HUES48 (cell line): ENCODE results near the gene PRND.

Experiments used
- H3K27ac ChIP-seq: one replicate; pipeline ENCODE4 v1.7.0; 2013; ENCODE audit warnings: low read depth, low read length, inconsistent platforms
- H3K27me3 ChIP-seq: 2 replicates; pipeline ENCODE4 v1.6.1; 2013; ENCODE audit warnings: mild to moderate bottlenecking, low read length; ENCODE audit not compliant: control insufficient read depth, insufficient read depth
- H3K36me3 ChIP-seq: 2 replicates; pipeline ENCODE4 v1.6.1; 2013; ENCODE audit warnings: low read length; ENCODE audit not compliant: control insufficient read depth, insufficient read depth
- H3K4me1 ChIP-seq: 2 replicates; pipeline ENCODE4 v1.6.1; 2013; ENCODE audit warnings: mild to moderate bottlenecking, low read length; ENCODE audit not compliant: control insufficient read depth, insufficient read depth
- H3K4me3 ChIP-seq: 2 replicates; pipeline ENCODE4 v1.5.1; 2013; ENCODE audit warnings: mild to moderate bottlenecking, low read depth, low read length
- H3K9ac ChIP-seq: 2 replicates; pipeline ENCODE4 v1.6.1; 2013; ENCODE audit warnings: mild to moderate bottlenecking, low read depth, low read length, moderate library complexity
- H3K9me3 ChIP-seq: 2 replicates; pipeline ENCODE4 v1.6.1; 2013; ENCODE audit warnings: low read length; ENCODE audit not compliant: control insufficient read depth, insufficient read depth

Gene PRND

GRCh38 chr20:4708036-4708435 lies 13.7 kb upstream of the PRND start:
- Histone ChIP-seq H3K9me3 (no peaks in the 10 kb centered on the region), H3K27ac (no peak overlapping the region), H3K27me3 (no peaks in the 10 kb centered on the region), H3K4me3 (no peak overlapping the region), H3K36me3 (no peaks in the 10 kb centered on the region), H3K4me1 (peaks cover 15% of the 10 kb centered on the region), H3K9ac (no peak overlapping the region)

- Histone ChIP-seq H3K4me3 (no peak overlapping the region), H3K9ac (no peak overlapping the region), H3K27ac (no peak overlapping the region), H3K4me1 (peaks cover 13% of the 10 kb centered on the region), H3K36me3 (no peaks in the 10 kb centered on the region), H3K27me3 (no peaks in the 10 kb centered on the region), H3K9me3 (no peaks in the 10 kb centered on the region)
Measured at GRCh38 chr20:4708856-4709255, 12.9 kb upstream of the PRND start.

DNA sequence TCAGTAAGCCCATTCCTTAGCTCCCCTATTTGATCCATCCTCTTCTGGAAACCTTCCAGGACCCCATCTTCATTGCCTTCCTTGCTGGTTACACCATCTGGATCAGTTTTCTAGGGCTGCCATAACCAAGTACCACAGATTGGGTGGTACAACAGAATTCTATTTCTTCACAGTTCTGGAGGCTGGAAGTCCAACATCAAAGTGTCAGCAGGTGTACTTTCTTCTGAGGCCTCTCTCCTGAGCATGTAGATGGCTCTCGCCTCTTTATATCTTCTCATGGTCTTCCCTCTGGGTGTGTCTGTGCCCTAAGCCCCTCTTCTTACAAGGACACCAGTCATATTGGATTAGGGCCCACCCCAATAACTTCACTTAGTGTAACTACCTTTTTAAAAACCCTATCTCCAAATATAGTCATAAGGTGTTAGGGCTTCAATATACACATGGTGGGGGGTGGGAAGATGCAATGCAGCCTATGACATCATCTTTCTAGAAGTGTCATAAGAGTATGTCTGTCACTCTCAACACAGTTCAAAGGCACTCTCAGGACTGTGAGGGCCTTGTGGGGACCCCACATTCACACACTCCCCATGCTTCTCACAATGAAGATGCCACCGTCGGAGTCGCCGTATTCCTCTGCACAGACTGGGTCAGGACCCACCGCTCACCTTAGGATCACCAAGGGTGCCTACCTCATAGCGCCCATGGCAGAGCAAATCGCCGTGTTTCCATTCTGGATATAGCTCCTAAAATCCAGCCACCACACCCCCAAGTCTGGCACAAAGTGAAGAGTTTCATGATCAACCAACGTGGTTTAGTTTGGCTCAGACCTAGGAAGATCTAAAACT lies 12.2 kb upstream of the PRND start:
- no peaks in the 10 kb centered on the region for H3K36me3 ChIP-seq
- no peaks in the 10 kb centered on the region for H3K27me3 ChIP-seq
- H3K4me3 ChIP-seq, result no peak overlapping the region
- H3K27ac ChIP-seq, result no peak overlapping the region
- no peaks in the 10 kb centered on the region for H3K9me3 ChIP-seq
- H3K9ac ChIP-seq, result no peak overlapping the region
- H3K4me1 ChIP-seq, result peaks cover 7% of the 10 kb centered on the region

DNA sequence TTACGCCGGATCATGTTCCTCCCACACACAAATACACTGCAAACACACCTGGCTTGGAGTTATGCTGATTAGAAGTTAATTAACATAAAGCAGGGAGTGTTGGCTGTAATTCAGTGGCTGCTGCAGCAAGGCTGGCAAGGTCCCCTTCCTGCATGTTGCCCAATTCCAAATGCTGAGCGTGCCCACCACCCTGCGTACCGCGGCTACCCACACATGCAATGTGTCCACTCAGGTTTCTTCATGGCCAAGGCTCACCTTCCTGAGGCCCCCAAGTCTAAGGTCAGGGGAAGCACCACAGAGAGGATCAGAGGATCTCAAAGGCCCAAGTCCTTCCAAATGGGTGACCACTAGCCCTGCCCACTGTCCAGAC lies 11.6 kb upstream of the PRND start:
- Histone ChIP-seq H3K36me3 (no peaks in the 10 kb centered on the region), H3K27ac (no peak overlapping the region), H3K27me3 (no peaks in the 10 kb centered on the region), H3K9ac (no peak overlapping the region), H3K4me1 (0 out of 2 replicates have a peak, but pooled peaks cover under 1% of the 10 kb centered on the region), H3K9me3 (no peaks in the 10 kb centered on the region), H3K4me3 (no peak overlapping the region)

GRCh38 chr20:4711511-4711910 lies 10.2 kb upstream of the PRND start:
- no peak overlapping the region for H3K9ac ChIP-seq
- H3K36me3 ChIP-seq, result no peaks in the 10 kb centered on the region
- H3K27ac ChIP-seq, result no peak overlapping the region
- no peaks in the 10 kb centered on the region for H3K9me3 ChIP-seq
- H3K4me1 ChIP-seq, result no peaks in the 10 kb centered on the region
- no peaks in the 10 kb centered on the region for H3K27me3 ChIP-seq
- no peak overlapping the region for H3K4me3 ChIP-seq

GRCh38 chr20:4713401-4713800 lies 8.3 kb upstream of the PRND start:
- Histone ChIP-seq H3K9ac (no peak overlapping the region), H3K36me3 (no peaks in the 10 kb centered on the region), H3K4me3 (no peak overlapping the region), H3K27me3 (no peaks in the 10 kb centered on the region), H3K4me1 (no peaks in the 10 kb centered on the region), H3K9me3 (no peaks in the 10 kb centered on the region), H3K27ac (no peak overlapping the region)

- Histone ChIP-seq H3K4me3 (no peak overlapping the region), H3K27me3 (no peaks in the 10 kb centered on the region), H3K36me3 (no peaks in the 10 kb centered on the region), H3K9me3 (no peaks in the 10 kb centered on the region), H3K4me1 (peaks cover 3% of the 10 kb centered on the region), H3K9ac (no peak overlapping the region), H3K27ac (no peak overlapping the region)
Measured at GRCh38 chr20:4714818-4715217, 6.9 kb upstream of the PRND start.

DNA sequence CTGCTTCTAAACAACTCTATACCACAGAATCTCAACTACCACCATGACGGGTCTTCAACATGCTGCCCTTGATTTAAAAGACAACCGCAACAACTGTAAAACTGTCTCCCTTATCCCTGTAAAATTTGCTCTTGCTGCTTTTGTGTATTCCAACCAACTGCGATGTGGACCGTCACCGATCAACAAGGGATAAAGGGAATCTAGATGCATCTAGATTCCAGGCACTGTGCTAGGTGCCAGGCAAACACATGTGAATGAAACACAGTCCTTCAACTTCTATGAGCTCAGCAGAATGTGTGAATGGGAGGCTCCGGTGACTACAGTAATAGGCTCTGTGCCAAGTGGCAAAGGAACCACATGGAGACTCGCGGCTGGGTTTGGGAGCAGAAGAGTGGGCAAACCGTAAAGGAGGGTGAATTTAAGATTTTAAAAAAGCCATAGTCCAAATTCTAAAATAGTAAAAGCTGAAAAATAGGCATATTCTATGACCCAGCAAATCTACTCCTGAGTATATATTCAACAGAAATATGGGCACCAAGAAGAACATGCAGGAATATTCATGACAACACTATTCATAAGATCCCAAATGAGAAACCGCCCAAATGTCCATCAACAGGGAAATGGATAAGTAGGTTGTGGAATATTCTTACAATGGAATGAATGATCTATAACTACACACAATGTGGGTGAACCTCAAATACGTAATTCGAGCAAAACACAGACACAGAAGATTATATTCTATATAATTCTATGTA lies 3.7 kb upstream of the PRND start:
- Histone ChIP-seq H3K9me3 (no peaks in the 10 kb centered on the region), H3K36me3 (no peaks in the 10 kb centered on the region), H3K4me1 (peaks cover 15% of the 10 kb centered on the region), H3K27me3 (no peaks in the 10 kb centered on the region), H3K27ac (no peak overlapping the region), H3K4me3 (no peak overlapping the region), H3K9ac (no peak overlapping the region)

- Histone ChIP-seq H3K9ac (no peak overlapping the region), H3K9me3 (no peaks in the 10 kb centered on the region), H3K36me3 (no peaks in the 10 kb centered on the region), H3K27me3 (no peaks in the 10 kb centered on the region), H3K27ac (peak overlapping the region; percentile 96), H3K4me3 (no peak overlapping the region), H3K4me1 (peaks cover 15% of the 10 kb centered on the region)
Measured at GRCh38 chr20:4719190-4719589, 2.5 kb upstream of the PRND start.

DNA sequence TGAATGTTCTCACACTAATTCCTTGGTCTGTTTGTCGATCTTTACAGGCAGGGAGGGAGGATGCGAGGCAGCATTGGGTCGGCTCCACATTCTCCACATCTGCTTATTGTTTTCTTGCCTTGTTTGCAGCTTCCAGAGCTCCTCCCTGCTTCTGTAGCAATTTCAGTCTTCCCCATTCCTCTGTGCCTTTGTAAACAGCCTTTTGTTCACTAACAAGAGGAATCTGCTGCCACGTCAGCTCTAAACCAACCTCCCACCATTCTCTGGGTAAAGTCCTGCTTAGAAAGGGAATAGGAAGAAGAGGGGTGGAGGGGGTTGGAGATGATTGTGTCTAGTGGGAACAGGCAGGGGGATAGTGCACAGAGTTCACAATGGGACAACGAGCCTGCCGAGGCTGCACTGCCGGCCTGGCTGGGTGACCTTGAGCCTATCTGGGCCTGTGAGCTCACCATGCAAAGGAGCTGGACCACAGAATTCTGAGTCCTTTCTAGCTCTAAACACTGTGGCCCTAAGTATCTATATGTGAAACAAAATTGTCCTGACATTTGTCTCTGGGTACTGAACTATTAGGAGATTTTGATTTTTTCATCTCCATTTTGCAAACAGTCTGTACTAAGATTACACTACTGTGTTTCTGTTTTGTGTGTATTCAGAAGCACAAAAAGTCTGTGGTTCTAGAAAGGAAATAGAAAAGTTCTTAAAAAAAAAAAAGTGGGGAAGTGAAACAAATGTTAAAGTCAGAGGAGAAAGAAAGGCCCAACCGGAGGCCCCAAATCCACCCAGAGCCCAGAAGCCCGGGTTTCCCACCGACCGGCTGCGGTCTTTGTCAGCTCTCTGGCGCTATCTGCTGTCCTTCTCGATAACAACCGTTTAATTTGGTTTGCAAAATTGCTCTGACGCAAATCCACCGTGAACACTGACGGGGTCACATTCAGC lies 1.4 kb upstream of the PRND start:
- Histone ChIP-seq H3K27ac (peak overlapping the region; percentile 96), H3K9ac (peak overlapping the region; percentile 55; the same call in 1 of the 2 replicates)

More for the DNA sequence above, 1.4 kb upstream of the PRND start:
- no peaks in the 10 kb centered on the region for H3K9me3 ChIP-seq
- peaks cover 15% of the 10 kb centered on the region for H3K4me1 ChIP-seq
- no peaks in the 10 kb centered on the region for H3K27me3 ChIP-seq
- H3K4me3 ChIP-seq, result peak overlapping the region; percentile 47
- no peaks in the 10 kb centered on the region for H3K36me3 ChIP-seq
